GM18508 (cell line): ENCODE measurements around the gene SSBP2.
A peak's percentile ranks its signal among the peaks of the same experiment; 100 is the strongest.
"Not testable (repeated sequence)": the region's sequence is repeated elsewhere in the genome, so short reads cannot be mapped to it uniquely, and the experiment has no call there.

Experiments
- ATAC-seq: cut with Tn5 transposase; IDR thresholded peaks from one replicate; pipeline ENCODE4 v1.9.1; 2021; ENCODE audit warnings: moderate number of reproducible peaks; ENCODE audit not compliant: insufficient read depth, unreplicated experiment

The SSBP2 gene

DNA sequence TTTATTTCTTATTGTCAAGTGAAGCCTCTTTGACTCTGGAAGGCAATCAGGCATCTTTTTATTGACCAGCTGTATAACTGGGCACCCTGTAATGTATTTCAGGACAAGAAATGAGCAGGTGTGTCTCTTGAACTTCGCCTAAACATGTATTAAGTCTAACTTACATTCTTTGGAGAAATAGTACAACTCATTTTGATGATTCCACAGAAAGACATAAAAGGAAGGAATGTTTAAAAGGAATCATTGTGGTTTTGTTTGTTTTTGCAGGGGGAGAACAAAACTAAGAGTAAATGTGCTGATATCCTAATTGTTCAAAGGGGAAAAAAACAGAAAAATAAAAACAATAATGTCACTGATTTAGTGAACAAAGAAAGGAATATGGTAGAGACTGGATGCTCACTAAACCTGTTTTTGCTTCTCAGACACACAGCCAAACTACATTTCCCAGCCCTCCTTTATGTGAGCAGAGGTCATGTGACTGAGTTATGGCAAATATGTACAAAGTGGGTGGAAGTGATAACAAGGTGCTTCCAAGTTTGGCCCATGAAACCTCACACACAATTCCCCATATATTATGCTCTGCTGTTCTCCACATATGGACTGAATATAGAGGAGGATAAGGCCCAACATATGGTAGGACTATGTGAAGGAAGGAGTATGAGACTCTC, 206.4 kb downstream of the SSBP2 start:
- ATAC-seq: no peak

DNA sequence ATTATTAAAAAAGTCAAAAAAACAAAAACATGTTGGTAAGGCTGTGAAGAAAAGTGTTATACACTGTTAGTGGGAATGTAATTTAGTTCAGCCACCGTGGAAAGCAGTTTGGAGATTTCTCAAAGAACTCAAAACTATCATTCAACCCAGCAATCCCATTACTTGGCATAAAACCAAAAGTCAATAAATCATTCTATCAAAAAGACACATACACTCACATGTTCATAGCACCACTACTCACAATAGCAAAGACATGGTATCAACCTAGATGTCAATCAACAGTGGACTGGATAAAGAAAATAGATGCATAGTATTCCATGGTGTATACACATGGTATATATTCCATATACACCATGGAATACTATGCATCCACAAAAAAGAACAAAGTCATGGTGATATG, 208.7 kb downstream of the SSBP2 start:
- no peak for ATAC-seq

GRCh38 chr5:81537905-81538547, 212.9 kb downstream of the SSBP2 start:
- ATAC-seq: no peak

- ATAC-seq: no peak
Measured at GRCh38 chr5:81534441-81534840, 216.5 kb downstream of the SSBP2 start.

DNA sequence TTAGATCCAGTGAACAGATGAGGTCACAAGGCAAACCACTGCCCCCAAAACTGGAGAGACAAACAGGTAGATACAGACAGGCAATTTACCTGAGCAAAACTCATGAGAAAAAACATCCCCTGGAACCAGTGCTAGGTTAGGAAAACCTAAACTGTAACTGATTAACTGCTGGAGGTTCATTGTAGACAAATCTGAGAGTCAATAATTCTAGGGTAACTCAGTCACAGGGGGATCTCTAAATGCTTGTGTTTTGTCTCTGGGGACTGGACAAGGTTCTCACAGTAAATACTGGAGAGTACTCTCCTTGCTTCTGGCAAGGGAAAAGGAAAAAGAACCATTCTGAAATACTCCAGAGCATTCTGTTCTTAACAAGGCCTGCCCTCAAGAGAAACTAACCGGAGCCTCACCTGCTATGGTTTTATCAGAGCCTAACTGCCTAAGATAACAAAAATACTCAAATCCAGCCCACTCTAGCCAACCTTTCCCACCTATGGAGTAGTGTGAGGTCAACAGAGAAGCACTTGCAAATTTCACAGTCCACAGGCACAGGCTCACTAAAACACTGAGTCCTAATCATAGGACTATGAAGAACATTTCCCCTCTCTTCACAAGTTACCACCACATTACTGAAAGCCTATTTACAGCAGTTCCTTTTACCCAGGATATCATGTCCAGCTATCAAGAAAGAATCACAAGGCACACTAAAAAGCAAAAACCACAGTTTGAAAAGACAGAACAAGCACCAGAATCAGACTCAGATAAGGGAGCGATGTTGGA, 217.1 kb downstream of the SSBP2 start:
- ATAC-seq: no peak

- no peak for ATAC-seq
Measured at GRCh38 chr5:81530919-81531318, 220.0 kb downstream of the SSBP2 start.

GRCh38 chr5:81525690-81526089, 225.2 kb downstream of the SSBP2 start:
- no peak for ATAC-seq

DNA sequence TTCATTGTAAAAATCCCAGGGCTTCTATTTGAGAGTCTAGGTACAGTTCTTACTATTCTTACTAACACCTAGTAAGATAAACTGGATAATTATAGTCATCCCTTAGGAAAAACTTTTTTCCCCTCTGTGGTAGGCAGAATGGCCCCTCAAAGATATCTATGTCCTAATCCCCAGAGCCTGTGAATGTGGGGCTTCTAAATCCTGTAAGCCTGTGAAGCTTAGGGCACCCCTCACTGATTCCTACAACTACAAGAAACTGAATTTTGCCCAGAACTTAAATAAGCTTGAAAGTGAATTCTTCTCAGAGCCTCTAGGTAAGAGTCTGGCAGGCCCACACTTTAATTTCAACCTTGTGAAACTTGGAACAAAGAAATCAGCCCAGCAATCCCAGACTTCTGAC, 226.9 kb downstream of the SSBP2 start:
- no peak for ATAC-seq

GRCh38 chr5:81522571-81522970, 228.3 kb downstream of the SSBP2 start:
- ATAC-seq: no peak

- ATAC-seq: no peak
Measured at GRCh38 chr5:81520769-81521168, 230.1 kb downstream of the SSBP2 start.

- no peak for ATAC-seq
Measured at GRCh38 chr5:81519217-81519905, 231.5 kb downstream of the SSBP2 start.

GRCh38 chr5:81517462-81517861, 233.4 kb downstream of the SSBP2 start:
- ATAC-seq: no peak

DNA sequence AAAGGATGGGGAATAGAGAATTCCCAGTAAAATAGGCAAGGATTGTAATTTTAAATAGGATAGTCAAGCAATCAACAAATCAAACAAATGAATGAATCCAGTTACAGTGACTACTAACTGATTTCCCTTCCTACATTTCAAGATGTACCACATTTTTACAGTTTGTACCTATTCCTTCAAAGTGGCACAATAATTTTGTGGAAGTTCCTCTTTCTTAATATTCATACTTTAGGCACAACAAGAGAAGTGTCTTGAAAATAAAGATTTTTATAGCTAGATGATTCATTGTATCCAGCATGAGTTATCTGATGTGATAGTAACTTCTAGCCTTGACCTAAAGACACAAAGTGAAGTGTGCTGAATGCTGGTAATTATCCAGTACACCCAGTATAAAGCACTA, 234.8 kb downstream of the SSBP2 start:
- no peak for ATAC-seq

GRCh38 chr5:81513982-81514381, 236.9 kb downstream of the SSBP2 start:
- ATAC-seq: no peak

GRCh38 chr5:81513473-81513872, 237.4 kb downstream of the SSBP2 start:
- no peak for ATAC-seq

DNA sequence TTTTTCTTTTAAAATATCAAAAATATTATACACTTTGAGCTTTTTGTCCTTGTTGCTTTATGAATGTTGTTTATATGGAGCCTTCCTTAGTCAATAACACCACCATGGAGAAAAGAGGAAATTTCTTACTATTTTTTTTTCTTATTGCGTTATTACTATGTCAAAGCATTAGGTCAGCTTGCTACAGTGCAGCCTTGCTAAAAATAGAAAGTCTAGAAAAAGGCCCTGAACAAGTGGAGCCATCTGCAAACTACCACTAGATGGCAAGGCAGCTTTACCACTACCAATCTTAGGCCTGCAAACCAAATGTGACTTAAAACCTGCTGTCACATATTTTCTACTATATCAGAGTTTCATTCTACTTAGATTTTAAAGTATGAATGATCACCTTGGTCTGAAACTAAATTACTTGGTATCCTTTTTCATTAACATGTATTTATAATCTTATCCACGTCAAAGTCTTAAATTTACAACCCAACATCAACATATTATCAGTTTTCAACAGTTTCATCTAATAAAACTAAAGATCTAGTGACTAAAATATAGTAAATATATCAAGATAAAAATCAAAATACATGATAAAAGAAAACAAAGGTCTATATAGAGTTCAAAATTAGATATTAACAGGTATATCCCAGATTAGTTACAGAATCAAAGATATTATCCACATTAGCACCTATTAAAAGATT, 243.9 kb downstream of the SSBP2 start:
- peak; percentile 99 for ATAC-seq

DNA sequence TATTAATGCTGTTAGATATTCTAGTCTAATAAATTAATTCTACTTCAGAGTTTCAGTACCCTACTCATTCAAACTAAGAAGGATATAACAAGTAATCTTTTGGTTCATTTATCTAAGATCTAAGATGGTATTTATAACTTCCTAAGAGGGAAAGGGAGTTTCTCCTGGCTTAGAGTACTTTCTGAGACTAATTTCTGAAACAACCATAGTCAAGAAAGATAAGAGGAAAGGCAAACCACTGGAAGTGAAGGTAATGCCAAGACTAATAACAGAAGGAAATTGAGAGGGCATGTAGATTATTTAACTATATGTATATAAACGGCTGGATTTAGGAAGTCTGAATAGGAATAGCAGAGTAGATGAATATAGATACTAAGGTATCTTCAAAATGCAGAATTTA, 244.5 kb downstream of the SSBP2 start:
- no peak for ATAC-seq

GRCh38 chr5:81505672-81506071, 245.2 kb downstream of the SSBP2 start:
- ATAC-seq: no peak

- ATAC-seq: not testable (repeated sequence)
Measured at GRCh38 chr5:81503602-81504001, 247.3 kb downstream of the SSBP2 start.

DNA sequence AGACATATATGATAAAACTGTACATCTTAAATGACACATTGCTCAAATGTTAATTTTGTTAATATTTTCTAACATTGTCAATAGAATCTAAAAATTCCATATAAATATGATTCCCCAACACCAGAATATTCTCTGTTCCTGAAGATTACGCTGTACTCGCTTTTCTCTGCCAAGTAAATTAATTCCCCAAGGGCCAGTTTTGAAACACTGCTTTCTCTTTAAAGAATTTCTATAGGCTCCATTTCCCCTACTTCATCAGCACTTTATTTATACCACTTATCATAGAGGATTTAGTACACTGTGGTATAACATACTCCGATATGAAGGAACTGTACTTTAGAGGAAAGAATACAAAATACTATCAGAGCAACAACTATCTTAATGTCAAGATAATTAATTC, 255.6 kb downstream of the SSBP2 start:
- no peak for ATAC-seq
